K562 (cell line): Measurements from ENCODE around the gene PID1. TPM values are rescaled to one million over a fixed set of nuclear protein-coding genes. Genes with fewer than 3 reads are reported as not detected.

Experiments used
- ATAC-seq: fragments of 200-7000 bp; cut with Tn5 transposase; 3 replicates; pipeline ENCODE4 v1.9.1; 2020; ENCODE audit warnings: moderate library complexity
- BruUV-seq: library from RNA; stranded (reverse); fragments of 400-500 nt; replicated peaks from 2 replicates; lab custom pipeline; 2021; lab: Mats Ljungman, UMichigan
- CTCF ChIA-PET: fragments of 300-600 bp; formaldehyde crosslinking; extraction: SDS; loops from one replicate; lab custom pipeline; 2021; ENCODE audit warnings: low intra/inter-chr PET ratio; lab: Yijun Ruan, JAX
- POLR2A ChIA-PET: fragments of 300-600, 350-650 bp; sonication (Branson Sonifier 250); formaldehyde crosslinking; extraction: SDS; loops from one replicate; lab custom pipeline; 2021; ENCODE audit warnings: antibody characterized with exemption, inconsistent platforms; lab: Yijun Ruan, JAX
- DNase-seq, 4 experiments: peaks; one replicate each; pipeline versions ENCODE4 v3.0.0 to v3.0.0-alpha.2; 2011 to 2018; ENCODE audit warnings: low spot score in 3 of 4, mixed read lengths in 3 of 4; ENCODE audit errors: extremely low read depth in 1 of 4
- FAIRE-seq: peaks from 2 replicates; lab custom pipeline; 2011; peaks lifted over from hg19 to GRCh38; lab: Jason Lieb, UNC
- H2AFZ ChIP-seq: 2 replicates; pipeline ENCODE4 v1.6.0; 2011; ENCODE audit warnings: low read depth, low read length, control low read depth, inconsistent platforms
- H3K27ac ChIP-seq: fragments of 200-600 bp; 3 replicates; pipeline ENCODE4 v1.8.0; 2011; ENCODE audit warnings: low read depth, mild to moderate bottlenecking, control low read depth, inconsistent platforms, low read length, moderate library complexity, mixed read lengths; ENCODE audit errors: extremely low read depth
- H3K27me3 ChIP-seq, 2 experiments: fragments of 300-600 bp in 1 of 2; 2 replicates in 1 of 2; 3 replicates in 1 of 2; pipeline versions ENCODE4 v1.6.0 to v1.8.0; 2011; ENCODE audit warnings: inconsistent platforms in 2 of 2, low read length in 2 of 2, mild to moderate bottlenecking in 1 of 2, mixed read lengths in 1 of 2, moderate library complexity in 1 of 2; ENCODE audit not compliant: control insufficient read depth in 2 of 2, insufficient read depth in 2 of 2
- H3K36me3 ChIP-seq: fragments of 300-600 bp; 3 replicates; pipeline ENCODE4 v1.8.0; 2011; ENCODE audit warnings: mild to moderate bottlenecking, low read length, inconsistent platforms; ENCODE audit not compliant: control insufficient read depth, insufficient read depth
- H3K4me1 ChIP-seq, 2 experiments: fragments of 200-600 bp in 1 of 2; replicated peaks in 1 of 2; 2 replicates in 1 of 2; 3 replicates in 1 of 2; pipeline versions ENCODE4 v1.5.1 to v1.8.0; 2011; ENCODE audit warnings: inconsistent platforms in 2 of 2, low read length in 2 of 2, mild to moderate bottlenecking in 1 of 2, mixed read lengths in 1 of 2, moderate library complexity in 1 of 2; ENCODE audit not compliant: control insufficient read depth in 2 of 2, insufficient read depth in 2 of 2
- H3K4me2 ChIP-seq: 2 replicates; pipeline ENCODE4 v1.6.1; 2011; ENCODE audit warnings: low read length, control low read depth, inconsistent platforms, mixed read lengths; ENCODE audit not compliant: insufficient read depth
- H3K4me3 ChIP-seq: fragments of 200-600 bp; sonication (generic), shearing (Covaris generic); 2 replicates; pipeline ENCODE4 v1.5.1; 2016; ENCODE audit warnings: control low read depth, inconsistent platforms
- H3K79me2 ChIP-seq: fragments of 200-600 bp; 3 replicates; pipeline ENCODE4 v1.8.0; 2011; ENCODE audit warnings: low read length, inconsistent platforms; ENCODE audit not compliant: control insufficient read depth, insufficient read depth
- H3K9ac ChIP-seq, 2 experiments: 2 replicates each; pipeline versions ENCODE4 v1.6.0 to v1.6.1; 2011; ENCODE audit warnings: low read depth in 2 of 2, low read length in 2 of 2, control low read depth in 1 of 2, inconsistent platforms in 1 of 2, mild to moderate bottlenecking in 1 of 2, mixed read lengths in 1 of 2; ENCODE audit not compliant: insufficient read depth in 1 of 2
- H3K9me1 ChIP-seq: one replicate; pipeline ENCODE4 v1.6.0; 2011; ENCODE audit warnings: inconsistent platforms, mild to moderate bottlenecking, low read length, moderate library complexity; ENCODE audit not compliant: control insufficient read depth, insufficient read depth
- H3K9me3 ChIP-seq: replicated peaks from 2 replicates; pipeline ENCODE4 v1.5.1; 2011; ENCODE audit warnings: low read depth, low read length, inconsistent platforms; ENCODE audit not compliant: control insufficient read depth, insufficient read depth
- H4K20me1 ChIP-seq: replicated peaks from 2 replicates; pipeline ENCODE4 v1.6.1; 2011; ENCODE audit warnings: low read length, inconsistent platforms, mixed read lengths; ENCODE audit not compliant: control insufficient read depth, insufficient read depth
- CXXC5 ChIP-seq: fragments of 250-450 bp; sonication (Bioruptor Pico); IDR thresholded peaks from 2 replicates; pipeline ENCODE4 v1.8.0; 2022; ENCODE audit warnings: inconsistent platforms, mild to moderate bottlenecking, moderate library complexity
- DMBX1 ChIP-seq: fragments of 250-450 bp; sonication (Bioruptor Pico); IDR thresholded peaks from 2 replicates; pipeline ENCODE4 v1.8.0; 2022; ENCODE audit warnings: inconsistent platforms, mild to moderate bottlenecking, moderate library complexity, borderline replicate concordance
- ETV5 ChIP-seq: sonication (generic); formaldehyde crosslinking; IDR thresholded peaks from 2 replicates; pipeline ENCODE4 v1.4.0; 2020; ENCODE audit warnings: low read depth, mild to moderate bottlenecking, missing genetic modification reagents
- KLF10 ChIP-seq: fragments of 250-450 bp; sonication (Bioruptor Pico); IDR thresholded peaks from 2 replicates; pipeline ENCODE4 v1.6.1; 2021; ENCODE audit warnings: matching md5 sums
- NR4A1 ChIP-seq, 2 experiments: fragments of 250-450 bp in 1 of 2; fragments of 450-650 bp in 1 of 2; sonication (Bioruptor Pico) in 1 of 2; IDR thresholded peaks; 2 replicates each; pipeline versions ENCODE4 v1.4.0 to v1.6.1; 2016 to 2020; ENCODE audit warnings: mild to moderate bottlenecking in 2 of 2, missing compliant biosample characterization in 1 of 2, missing genetic modification characterization in 1 of 2, moderate library complexity in 1 of 2
- VEZF1 ChIP-seq: fragments of 200-800 bp; sonication (Bioruptor generic); IDR thresholded peaks from 2 replicates; pipeline ENCODE4 v1.6.1; 2017; ENCODE audit warnings: missing genetic modification characterization, missing compliant biosample characterization
- ZNF12 ChIP-seq: sonication (generic); formaldehyde crosslinking; IDR thresholded peaks from 2 replicates; pipeline ENCODE4 v1.4.0; 2020; ENCODE audit warnings: mild to moderate bottlenecking, missing genetic modification reagents
- ZNF217 ChIP-seq: sonication (generic); formaldehyde crosslinking; IDR thresholded peaks from 2 replicates; pipeline ENCODE4 v1.8.0; 2022; ENCODE audit warnings: mild to moderate bottlenecking, missing genetic modification reagents
- ZNF561 ChIP-seq: fragments of 450-650 bp; formaldehyde crosslinking; conservative IDR thresholded peaks from 2 replicates; pipeline ENCODE4 v1.4.0; 2020; ENCODE audit warnings: mild to moderate bottlenecking, moderate library complexity
- WGBS: fragments of 100-300 bp; shearing (Covaris generic); methylation state at CpG from one replicate; pipeline ENCODE4 v1.1.6; 2016; ENCODE audit warnings: low coverage, mixed read lengths; ENCODE audit not compliant: insufficient coverage; ENCODE audit errors: missing lambda C conversion rate; 5-methylcytosine and 5-hydroxymethylcytosine counted together
- in situ Hi-C: fragments of 300-500 bp; cut with MboI; formaldehyde crosslinking; loops from 4 replicates; pipeline ENCODE4 v1.15.0; 2018; ENCODE audit warnings: inconsistent platforms, mixed read lengths
- intact Hi-C: fragments of 100-400 bp; cut with micrococcal nuclease; formaldehyde crosslinking; loops from 2 replicates; pipeline ENCODE4 v1.14.2; 2022
- polyA plus RNA-seq, 8 experiments: library from polyadenylated mRNA; depleted of rRNA in 4 of 8; stranded (reverse) in 5 of 8; unstranded in 3 of 8; fragments of >200 nt; fragmentation: Nextera tagmentation in 2 of 8; fragmentation: Illumina TruSeq in 1 of 8; extraction: Ambion mirVana in 2 of 8; extraction: Trizol in 1 of 8; gene quantifications; 2 replicates each; pipeline versions ENCODE4 v1.2.1 to v1.2.3, GENCODE V29; 2011 to 2014; ENCODE audit warnings: inconsistent platforms in 1 of 8, missing spikeins in 1 of 8
- total RNA-seq, 7 experiments: library from RNA; depleted of rRNA in 6 of 7; stranded (reverse); fragments of >200 nt in 6 of 7; fragmentation: Illumina TruSeq in 2 of 7; extraction: Trizol in 2 of 7; gene quantifications; 2 replicates each; pipeline versions ENCODE4 v1.2.1 to v1.2.3, GENCODE V29; 2011 to 2021; ENCODE audit warnings: low replicate concordance in 1 of 7

PID1 gene
- total and polyA plus RNA-seq, 9 of the 15 experiments (the other 6 are each of a cell fraction or from before 2014, with no cell fraction given): not detected

GRCh38 chr2:229243890-229244560 lies 27.1 kb downstream of the PID1 start:
- no TSS peak for BruUV-seq
- Histone ChIP-seq H2AFZ (no peak overlapping the region), H3K4me3 (no peak overlapping the region), H3K9me3 (no peaks in the 10 kb centered on the region), H3K27ac (no peak overlapping the region), H3K4me2 (no peak overlapping the region), H3K9me1 (no peaks in the 10 kb centered on the region), H3K9ac (no peak overlapping the region), H3K4me1 (no peaks in the 10 kb centered on the region)
- no peak for FAIRE-seq
- intact Hi-C loops: no loop called here
- TF ChIP-seq NR4A1 (CRISPR knock-in tag; IDR thresholded peaks at IDR 0.05) (no peak), NR4A1 (tag; IDR thresholded peaks at IDR 0.05) (no peak)
- TF ChIP-seq, all 486 proteins: peak for 0
- 0% methylated on average over 2 of the region's 2 CpGs for WGBS
- POLR2A ChIA-PET: no interaction called here
- no peak for DNase-seq
- CTCF ChIA-PET: no interaction called here
- in situ Hi-C loops: no loop called here
- no peak for ATAC-seq
- H4K20me1 ChIP-seq: no peaks in the 10 kb centered on the region
- H3K36me3 ChIP-seq: no peaks in the 10 kb centered on the region
- no peaks in the 10 kb centered on the region for H3K79me2 ChIP-seq
- H3K27me3 ChIP-seq: no peaks in the 10 kb centered on the region

GRCh38 chr2:229240984-229241491 lies 30.0 kb downstream of the PID1 start:
- Histone ChIP-seq H2AFZ (no peak overlapping the region), H3K36me3 (no peaks in the 10 kb centered on the region), H3K4me2 (no peak overlapping the region), H3K27ac (no peak overlapping the region), H3K4me3 (no peak overlapping the region), H4K20me1 (no peaks in the 10 kb centered on the region), H3K9me1 (no peaks in the 10 kb centered on the region), H3K4me1 (no peaks in the 10 kb centered on the region), H3K9me3 (no peaks in the 10 kb centered on the region), H3K27me3 (no peaks in the 10 kb centered on the region), H3K79me2 (no peaks in the 10 kb centered on the region), H3K9ac (no peak overlapping the region)
- DNase-seq (no peak), ATAC-seq (no peak), FAIRE-seq (no peak)
- intact Hi-C loops (no loop called here), in situ Hi-C loops (no loop called here)
- POLR2A ChIA-PET: no interaction called here
- BruUV-seq: no TSS peak
- CTCF ChIA-PET: no interaction called here
- TF ChIP-seq VEZF1 (no peak), KLF10 (no peak), ZNF12 (CRISPR knock-in tag) (no peak), CXXC5 (CRISPR knock-in tag) (no peak), DMBX1 (CRISPR knock-in tag) (no peak), ZNF217 (CRISPR knock-in tag) (no peak), ZNF561 (no peak), ETV5 (CRISPR knock-in tag) (no peak)
